Mesothelial cell of epicardium (in vitro differentiated cells): ENCODE data around the gene EXOSC10. TPM values are rescaled to one million over a fixed set of nuclear protein-coding genes. Genes with fewer than 3 reads are reported as not detected.

ENCODE experiments used
- DNase-seq, 2 experiments: peaks; one replicate each; pipeline ENCODE4 v3.0.0; 2021; ENCODE audit warnings: low spot score in 2 of 2; ENCODE audit not compliant: unreplicated experiment in 2 of 2
- H3K27ac Mint-ChIP-seq: 2 replicates; pipeline ENCODE4 v1.8.0; 2021; ENCODE audit warnings: mixed read lengths
- H3K27me3 Mint-ChIP-seq: 2 replicates; pipeline ENCODE4 v1.8.0; 2021; ENCODE audit warnings: low read depth, mixed read lengths
- H3K36me3 Mint-ChIP-seq: 2 replicates; pipeline ENCODE4 v1.8.0; 2021; ENCODE audit warnings: mixed read lengths
- H3K4me1 Mint-ChIP-seq: 2 replicates; pipeline ENCODE4 v1.8.0; 2021; ENCODE audit warnings: mixed read lengths
- H3K4me3 Mint-ChIP-seq: 2 replicates; pipeline ENCODE4 v1.8.0; 2021; ENCODE audit warnings: mild to moderate bottlenecking, moderate library complexity, mixed read lengths
- H3K9me3 Mint-ChIP-seq: 2 replicates; pipeline ENCODE4 v1.8.0; 2021; ENCODE audit warnings: mixed read lengths
- CTCF ChIP-seq: fragments of 200-600 bp; sonication (generic); IDR thresholded peaks from one replicate; pipeline ENCODE4 v1.5.0; 2021; ENCODE audit warnings: antibody characterized with exemption; ENCODE audit not compliant: unreplicated experiment
- total RNA-seq: library from RNA; stranded (reverse); gene quantifications from 3 replicates; pipeline ENCODE4 v1.2.1, GENCODE V29; 2021

The EXOSC10 gene
- total RNA-seq, 1 donor from 2014 or later: 76.9 TPM

GRCh38 chr1:11055676-11056075, 44.0 kb downstream of the EXOSC10 start:
- no peak for DNase-seq
- Mint-ChIP-seq H3K9me3 (no peaks in the 10 kb centered on the region), H3K27ac (no peak overlapping the region), H3K27me3 (peaks cover 9% of the 10 kb centered on the region), H3K4me3 (no peak overlapping the region), H3K4me1 (peaks cover 11% of the 10 kb centered on the region), H3K36me3 (peaks cover 3% of the 10 kb centered on the region)
- TF ChIP-seq CTCF: no peak

GRCh38 chr1:11054666-11055065, 45.0 kb downstream of the EXOSC10 start:
- no peak overlapping the region for H3K4me3 Mint-ChIP-seq
- no peaks in the 10 kb centered on the region for H3K9me3 Mint-ChIP-seq

GRCh38 chr1:11054181-11054580, 45.5 kb downstream of the EXOSC10 start:
- no peak for TF ChIP-seq CTCF
- H3K27ac Mint-ChIP-seq: no peak overlapping the region
- no peak for DNase-seq
- H3K9me3 Mint-ChIP-seq: no peaks in the 10 kb centered on the region
- H3K4me1 Mint-ChIP-seq: peaks cover 7% of the 10 kb centered on the region
- peaks cover 9% of the 10 kb centered on the region for H3K27me3 Mint-ChIP-seq
- H3K4me3 Mint-ChIP-seq: no peak overlapping the region
- H3K36me3 Mint-ChIP-seq: peaks cover 3% of the 10 kb centered on the region

More at GRCh38 chr1:11054666-11055065, 45.0 kb downstream of the EXOSC10 start:
- no peak for DNase-seq
- H3K27ac Mint-ChIP-seq: no peak overlapping the region
- H3K27me3 Mint-ChIP-seq: peaks cover 9% of the 10 kb centered on the region
- H3K36me3 Mint-ChIP-seq: peaks cover 3% of the 10 kb centered on the region
- H3K4me1 Mint-ChIP-seq: peaks cover 8% of the 10 kb centered on the region
- TF ChIP-seq CTCF: no peak

GRCh38 chr1:11053758-11054137, 45.9 kb downstream of the EXOSC10 start:
- TF ChIP-seq CTCF: no peak
- H3K9me3 Mint-ChIP-seq: no peaks in the 10 kb centered on the region
- H3K27ac Mint-ChIP-seq: no peak overlapping the region
- H3K36me3 Mint-ChIP-seq: peaks cover 3% of the 10 kb centered on the region
- H3K4me3 Mint-ChIP-seq: no peak overlapping the region
- peaks cover 9% of the 10 kb centered on the region for H3K27me3 Mint-ChIP-seq
- peaks cover 3% of the 10 kb centered on the region for H3K4me1 Mint-ChIP-seq
- peak in 1 of 2 experiments; percentile 62 for DNase-seq

- no peak for DNase-seq
- Mint-ChIP-seq H3K9me3 (no peaks in the 10 kb centered on the region), H3K4me1 (no peaks in the 10 kb centered on the region), H3K4me3 (no peak overlapping the region), H3K27ac (no peak overlapping the region), H3K36me3 (peaks cover 3% of the 10 kb centered on the region), H3K27me3 (peaks cover 9% of the 10 kb centered on the region)
- TF ChIP-seq CTCF: no peak
Observed at GRCh38 chr1:11052839-11053757, 46.6 kb downstream of the EXOSC10 start.
